NCI-H2171 treated with DMSO at 0.1 percent for 48 hours (cell line): ENCODE results near the gene EIF5.

Source experiments
- DNase-seq: peaks from one replicate; lab custom pipeline; 2025; lab: John Stamatoyannopoulos, UW

The EIF5 gene

DNA sequence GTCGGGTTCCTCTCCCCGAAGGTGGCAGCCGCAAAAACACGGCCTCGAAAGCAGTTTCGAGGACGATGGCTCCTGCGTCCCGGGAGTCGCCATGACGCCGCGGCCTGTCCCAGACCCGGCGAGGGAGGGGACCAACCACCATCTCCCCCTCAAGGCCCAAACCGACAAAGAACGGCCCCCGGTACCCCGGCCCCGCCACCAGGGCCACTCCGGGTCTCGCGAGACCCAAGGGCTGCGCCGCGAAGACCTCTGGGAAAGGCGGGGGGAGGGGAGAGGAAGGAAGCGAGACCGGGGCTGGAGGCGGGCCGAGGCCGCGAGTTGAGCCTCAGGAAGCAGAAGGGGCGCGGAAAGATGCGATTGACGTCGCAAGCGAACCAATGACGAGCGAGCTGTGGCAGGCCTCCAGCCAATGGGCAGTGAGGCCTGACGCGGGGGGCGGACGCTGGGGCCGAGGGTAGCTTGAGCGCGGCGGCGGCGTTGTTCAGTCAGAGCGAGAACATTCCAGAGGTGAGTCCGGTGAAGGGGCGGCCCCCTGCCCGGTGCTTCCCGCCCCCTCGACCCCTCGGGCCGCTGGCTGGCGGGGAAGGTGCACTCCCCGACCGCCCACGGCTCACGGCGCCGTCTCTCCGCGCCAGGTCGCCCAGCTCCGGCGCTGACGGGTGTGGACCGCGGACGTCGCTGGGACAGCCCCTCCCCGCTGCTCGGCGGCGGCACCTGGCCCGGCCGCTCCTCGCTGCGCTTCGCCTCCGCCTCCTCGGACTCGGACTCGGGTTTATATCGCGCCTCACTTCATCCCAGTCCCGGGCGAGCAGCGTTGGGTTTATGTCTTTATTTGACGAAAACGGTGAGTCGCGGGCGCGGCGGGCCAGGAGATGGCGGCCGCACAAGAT is at the start of gene EIF5:
Gene EIF5, plus strand, starts transcription at position 484 of the 890 bp plus-strand sequence. CDS start 1,624 bp downstream, outside the sequence.
- peak; percentile 98 for DNase-seq

DNA sequence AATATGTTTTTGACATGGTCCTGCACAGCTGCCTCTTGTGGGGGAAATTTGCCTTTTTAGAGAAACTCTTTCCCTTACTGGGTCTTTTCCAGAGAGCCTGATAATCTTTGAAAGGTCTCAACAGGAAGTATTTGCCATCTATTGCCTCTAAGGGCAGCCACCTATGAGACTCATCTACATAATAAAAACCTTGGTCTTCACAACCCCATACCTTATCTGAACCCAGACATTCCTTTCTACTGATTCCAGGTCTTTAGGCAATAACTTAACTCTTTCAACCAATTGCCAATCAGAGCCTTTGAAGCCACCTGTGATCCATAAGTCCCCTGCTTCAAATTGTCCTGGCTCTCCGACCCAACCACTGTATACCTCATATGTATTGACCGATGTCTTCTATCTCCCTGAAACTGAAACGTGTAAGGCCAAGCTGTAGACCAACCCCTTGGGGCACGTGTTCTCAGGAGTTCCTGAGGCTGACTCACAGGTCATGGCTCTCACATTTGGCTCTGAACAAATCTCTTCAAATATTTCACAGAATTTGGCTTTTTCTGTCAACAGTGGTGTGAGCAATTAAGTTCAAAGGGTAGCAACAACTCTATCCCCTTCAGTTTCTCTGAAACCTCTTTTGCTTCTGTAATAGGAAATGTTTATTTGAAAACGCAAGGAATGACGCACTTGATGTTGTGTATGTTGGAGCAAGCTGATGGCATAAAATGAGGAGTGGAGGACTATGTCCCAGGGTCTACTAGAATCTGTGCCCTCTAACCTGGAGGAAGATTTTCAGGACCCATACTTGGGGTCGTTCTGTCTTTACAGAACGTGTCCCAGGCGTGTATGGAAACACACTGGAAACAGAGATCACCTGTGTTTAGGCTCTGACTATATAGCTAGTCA is 49.2 kb upstream of the EIF5 start:
- DNase-seq = no peak

DNA sequence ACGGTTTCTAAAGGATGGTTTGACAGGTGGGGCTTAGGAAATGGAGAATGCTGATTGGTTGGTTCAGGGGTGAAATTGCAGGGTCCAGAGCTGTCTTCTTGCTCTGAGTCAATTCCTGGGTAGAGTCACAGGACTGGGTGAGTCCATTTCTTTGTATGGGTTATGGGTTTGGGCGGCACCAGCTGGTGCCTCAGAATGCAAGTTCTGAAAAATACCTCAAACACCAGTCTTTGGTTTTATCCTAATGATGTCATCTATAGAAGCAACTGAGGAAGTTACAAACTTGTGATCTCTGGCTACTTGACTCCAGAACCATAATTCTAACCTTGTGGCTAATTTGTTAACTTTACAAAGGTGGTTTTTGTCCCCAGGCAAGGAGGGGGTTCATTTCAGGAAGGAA is 47.6 kb upstream of the EIF5 start:
- no peak for DNase-seq

DNA sequence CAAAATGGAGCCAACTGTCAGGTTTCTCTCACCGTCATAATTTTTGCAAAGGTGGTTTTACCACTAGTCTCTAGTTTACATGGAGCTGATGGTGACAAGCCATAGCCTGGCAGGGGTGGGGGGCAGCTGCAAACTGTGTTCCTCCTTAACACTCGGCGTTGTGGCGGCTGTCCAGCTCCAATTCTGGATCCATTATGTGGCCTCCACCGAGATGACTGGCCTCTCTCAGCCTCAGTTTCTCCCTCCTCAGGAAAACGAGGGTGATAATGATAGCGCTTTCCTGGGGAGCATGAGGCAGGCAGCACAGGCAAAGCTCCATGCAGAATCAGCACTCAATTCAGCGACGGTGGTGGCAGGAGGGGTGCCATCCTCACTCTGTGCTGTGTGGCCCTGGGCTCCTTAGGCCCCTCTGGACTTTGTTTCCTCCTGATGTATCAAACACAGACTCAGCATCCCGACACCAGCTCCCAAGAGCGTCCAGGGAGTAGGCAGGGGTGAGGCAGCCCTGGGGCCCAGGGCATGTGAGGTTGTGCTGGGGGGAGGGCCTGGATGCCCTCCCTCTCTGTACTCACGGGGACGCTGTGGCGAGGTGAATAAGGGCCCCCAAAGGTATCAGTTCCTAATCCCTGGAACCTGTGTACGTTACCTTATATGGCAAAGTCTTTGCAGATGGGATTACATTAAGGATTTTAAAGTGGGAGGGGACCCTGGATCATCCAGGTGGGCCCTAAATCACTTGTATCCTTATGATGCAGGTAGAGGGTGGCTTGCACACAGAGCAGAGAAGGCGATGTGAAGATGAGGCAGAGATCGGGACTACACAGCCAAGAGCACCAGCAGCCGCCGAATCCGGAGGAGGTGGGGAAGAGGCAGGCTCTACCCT is 46.8 kb upstream of the EIF5 start:
- no peak for DNase-seq

DNA sequence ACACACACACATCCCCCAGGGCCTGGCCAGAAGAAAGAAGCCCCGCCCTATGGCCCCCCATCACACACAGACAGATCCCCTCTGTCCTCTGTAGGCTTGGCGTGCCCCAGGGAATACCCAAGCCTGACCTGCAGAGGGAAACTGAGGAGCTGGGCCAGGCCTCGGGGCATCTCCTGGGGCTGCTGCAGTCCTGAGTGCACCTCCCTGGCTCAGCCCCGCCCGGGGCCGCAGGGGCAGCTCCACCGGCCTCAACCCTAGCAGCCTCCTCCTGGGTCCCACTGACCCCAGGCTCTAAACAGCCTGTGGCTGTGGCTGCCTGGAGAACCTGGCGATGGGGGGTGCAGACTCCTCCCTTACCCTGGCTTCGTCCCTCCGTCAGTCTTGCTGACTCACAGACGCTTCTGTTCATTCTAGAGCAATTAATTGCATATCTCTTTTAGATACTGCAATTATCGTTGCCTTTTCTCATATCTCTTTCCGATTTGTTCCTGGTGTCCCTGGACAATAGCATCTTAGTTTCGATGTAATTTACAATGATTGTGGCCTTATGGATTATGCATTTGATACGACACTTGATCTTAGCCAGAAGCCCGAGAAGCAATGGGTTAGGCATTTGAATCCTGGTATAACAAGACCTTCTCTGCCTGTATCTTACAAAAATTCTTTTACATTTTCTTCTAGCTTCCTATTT is 45.8 kb upstream of the EIF5 start:
- no peak for DNase-seq

DNA sequence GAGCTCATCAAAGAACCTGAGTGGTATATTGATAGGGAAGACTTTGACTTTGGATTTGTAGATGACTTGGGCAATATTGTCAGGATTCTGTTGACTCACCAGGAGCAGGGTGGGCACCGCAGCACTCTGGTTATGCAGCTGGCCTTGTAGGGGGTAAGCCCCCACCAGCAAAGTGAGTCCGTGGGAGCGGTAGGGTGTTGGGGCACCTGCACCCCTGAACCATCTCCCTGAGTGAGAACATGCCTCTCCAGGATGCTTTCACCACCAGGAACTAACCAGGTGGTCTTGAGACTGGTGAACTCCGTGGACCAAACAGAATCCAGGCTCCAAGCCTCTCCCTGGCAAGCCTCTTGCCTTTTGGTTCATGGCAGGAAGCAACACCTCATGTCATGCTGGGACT is 44.0 kb upstream of the EIF5 start:
- no peak for DNase-seq

DNA sequence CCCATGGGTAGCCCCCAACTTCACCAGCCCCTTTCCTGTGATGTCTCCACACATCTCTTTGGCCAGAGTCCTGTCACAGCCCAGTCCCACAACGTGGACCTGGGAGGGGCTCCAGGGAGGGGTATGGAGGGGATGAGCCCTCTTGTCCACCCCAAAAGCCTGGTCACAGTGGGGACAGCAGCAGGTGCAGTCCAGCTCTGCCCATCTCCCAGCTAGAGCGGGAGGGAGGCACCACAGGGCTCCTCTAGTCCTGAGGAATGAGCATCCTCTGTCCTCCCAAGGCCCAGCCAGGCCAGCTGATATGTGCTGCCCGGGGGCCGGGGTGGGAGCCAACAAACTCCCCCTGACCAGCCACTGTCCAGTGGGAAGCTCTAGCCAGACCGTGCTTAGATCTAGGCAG is 43.5 kb upstream of the EIF5 start:
- DNase-seq = no peak

DNA sequence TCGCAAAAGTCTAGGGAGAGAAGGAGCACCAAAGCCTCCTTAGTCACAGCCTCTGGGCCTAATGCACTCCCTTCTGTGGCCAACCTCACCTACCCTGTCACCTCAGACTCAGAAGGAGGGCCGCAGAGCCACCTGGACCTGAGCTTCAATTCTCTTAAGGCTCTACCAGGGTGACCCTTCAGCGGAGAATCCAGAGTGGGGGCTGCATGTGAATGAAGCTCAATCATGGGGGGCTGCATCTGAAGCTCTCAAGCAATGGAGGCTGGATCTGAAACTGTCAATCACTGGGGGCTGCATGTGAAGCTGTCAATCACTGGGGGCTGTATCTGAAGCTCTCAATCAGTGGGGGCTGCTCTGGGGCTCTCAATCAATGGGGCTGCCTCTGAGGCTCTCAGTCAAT is 43.1 kb upstream of the EIF5 start:
- DNase-seq = no peak

DNA sequence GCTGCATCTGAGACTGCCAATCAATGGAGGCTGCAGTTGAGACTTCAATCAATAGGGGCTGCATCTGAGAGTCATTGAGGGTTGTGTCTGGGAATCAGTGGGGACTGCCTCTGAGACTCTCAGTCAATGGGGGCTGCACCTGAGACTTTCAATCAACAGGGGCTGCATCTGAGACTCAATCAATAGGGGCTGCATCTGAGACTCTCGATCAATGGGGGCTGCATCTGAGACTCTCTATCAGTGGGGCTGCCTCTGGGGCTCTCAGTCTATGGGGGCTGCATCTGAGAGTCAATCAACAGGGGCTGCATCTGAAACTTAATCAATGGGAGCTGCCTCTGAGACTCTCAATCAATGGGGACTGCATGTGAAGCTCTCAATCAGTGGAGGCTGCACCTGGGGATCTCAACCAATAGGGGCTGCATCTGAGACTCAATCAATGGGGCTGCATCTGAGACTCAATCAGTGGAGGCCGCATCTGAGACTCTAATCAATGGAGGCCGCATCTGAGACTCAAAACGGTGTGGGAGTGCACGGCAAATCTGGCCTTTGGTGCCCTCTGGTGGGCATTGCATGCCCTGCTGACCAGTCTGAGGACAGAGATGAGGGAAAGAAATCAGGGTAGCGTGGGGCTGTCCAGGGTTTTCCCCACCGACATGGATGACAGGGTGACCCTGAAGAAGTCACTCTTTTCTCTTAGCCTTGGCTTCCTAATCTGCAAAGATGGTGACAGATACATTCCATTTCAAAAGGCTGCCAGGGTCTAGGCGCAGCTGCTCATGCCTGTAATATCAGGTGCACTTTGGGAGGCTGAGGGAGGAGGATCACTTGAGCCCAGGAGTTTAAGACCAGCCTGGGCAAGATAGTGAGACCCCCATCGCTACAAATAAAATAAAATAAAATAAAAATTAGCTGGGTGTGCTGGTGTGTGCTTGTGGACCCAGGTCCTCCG is 41.3 kb upstream of the EIF5 start:
- peak; percentile 68 for DNase-seq

DNA sequence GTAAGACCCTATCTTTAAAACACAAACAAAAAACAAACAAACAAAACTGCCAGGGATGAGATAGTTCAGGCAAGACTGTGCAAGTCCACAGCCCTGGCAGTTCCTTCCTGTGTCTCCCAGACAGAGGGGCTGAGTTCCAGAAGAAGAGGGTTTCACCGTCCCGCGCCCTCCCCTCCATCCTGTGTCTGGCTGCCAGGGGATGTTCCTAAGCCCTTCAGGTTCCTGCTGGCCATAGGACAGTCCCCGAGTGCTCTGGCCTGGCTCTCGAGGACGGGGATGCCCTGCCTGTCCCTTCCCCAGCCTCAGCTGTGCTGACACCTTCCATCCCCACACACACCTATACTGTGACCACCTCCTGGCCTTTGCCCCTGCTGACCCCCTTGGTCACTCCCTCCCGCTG is 40.6 kb upstream of the EIF5 start:
- no peak for DNase-seq

DNA sequence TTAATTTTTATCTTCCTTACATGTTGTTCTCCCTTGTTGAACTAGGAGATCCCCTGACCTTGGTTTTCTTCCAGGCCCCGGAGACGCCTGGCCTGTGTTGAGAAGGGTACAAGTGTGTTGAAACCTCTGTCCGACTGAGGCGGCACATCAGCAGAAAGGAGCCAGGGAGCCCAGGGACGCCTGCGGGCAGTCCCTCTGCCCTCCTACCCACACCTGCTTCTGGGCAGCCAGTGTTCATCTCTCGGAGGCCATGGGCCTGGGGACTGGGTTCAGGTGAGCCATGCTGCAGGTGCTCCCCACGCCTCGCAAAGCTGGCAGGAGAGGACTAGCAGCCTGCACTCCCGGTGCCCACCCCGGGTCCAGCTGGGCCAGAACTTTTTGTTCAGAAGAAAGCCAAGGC is 39.9 kb upstream of the EIF5 start:
- no peak for DNase-seq

DNA sequence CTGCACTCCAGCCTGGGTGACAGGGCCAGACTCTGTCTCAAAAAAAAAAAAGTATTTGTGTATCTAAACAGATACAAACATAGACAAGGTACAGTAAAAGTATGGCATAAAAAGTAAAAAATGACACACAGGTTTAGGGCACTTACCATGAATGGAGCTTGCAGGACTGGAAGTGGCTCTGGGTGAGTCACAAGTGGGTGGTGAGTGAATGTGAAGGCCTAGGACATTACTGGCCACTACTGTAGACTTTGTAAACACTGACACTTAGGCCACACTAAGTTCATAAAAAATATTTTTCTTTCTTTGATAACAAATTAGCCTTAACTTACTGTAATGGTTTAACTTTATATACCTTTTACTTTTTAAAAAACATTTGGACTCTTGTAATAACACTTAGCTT is 38.0 kb upstream of the EIF5 start:
- no peak for DNase-seq

DNA sequence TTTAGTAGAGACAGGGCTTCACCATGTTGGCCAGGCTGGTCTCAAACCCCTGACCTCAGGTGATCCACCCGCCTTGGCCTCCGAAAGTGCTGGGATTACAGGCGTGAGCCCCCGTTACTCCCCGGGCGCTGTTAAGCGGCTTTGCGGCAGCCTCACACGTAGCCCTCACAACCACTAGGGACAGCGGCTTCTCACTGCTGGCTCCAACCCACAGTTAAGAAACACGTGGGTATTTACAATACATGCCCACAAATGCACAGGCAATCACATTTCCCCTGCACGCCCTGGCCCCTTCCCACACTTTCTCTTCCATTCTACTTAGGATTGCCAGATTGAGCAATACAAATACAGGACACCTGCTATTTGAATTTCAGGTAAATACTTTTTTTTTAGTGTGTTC is 37.0 kb upstream of the EIF5 start:
- DNase-seq = no peak

DNA sequence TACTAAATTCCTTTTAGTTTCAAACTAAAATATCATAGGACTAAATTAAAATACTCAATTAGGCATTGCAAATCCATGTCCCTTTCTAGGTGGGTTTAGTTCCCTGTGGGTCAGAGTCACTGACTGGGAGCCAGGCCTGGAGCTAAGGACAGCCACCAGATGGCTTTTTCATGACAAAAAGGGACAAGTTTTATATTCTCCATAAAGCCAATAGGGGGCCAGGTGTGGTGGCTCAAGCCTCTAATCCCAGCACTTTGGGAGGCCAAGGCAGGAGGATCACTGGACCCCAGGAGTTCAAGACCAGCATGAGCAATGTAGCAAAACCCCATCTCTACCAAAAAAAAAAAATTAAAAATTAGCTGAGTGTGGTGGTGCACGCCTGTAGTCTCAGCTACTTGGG is 35.4 kb upstream of the EIF5 start:
- DNase-seq = no peak

DNA sequence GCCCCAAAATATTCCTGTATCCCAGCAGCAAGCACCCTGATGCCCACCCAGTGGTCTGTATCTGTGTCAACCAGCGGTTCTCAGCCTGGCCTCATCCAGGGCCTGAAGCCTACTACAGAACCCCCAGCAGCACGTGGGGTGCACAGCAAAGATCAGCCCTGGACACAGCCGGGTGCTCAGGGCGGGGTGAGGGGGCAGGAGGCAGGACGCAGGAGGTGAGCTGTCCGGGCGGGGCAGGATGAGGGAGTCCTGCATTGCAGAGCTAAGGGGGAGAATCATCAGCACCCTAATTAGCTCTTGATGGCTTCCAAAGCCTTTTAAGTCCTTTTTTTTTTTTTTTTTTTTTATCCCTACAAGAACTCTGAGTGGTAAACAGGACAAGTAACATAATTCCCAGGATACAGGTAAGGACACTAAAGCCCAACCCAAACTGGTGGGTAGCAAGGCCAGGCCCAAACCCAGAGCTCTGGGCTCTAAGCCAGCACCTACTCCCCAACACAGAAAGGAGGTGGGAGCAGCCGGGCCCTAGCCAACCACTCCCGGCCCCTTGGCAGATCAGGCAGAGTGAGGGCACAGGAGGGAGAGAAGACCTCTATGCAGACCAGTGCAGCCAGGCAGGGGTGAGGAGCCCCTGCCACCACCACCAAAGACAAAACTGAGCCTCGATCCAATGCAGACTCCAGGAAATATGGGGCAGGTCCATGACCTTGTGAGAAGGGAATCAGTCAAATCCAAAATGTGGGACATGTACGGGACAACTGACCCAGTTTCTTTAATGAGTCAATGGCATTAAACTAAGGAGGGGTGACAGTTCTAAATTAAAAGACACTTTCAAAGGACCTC is 32.3 kb upstream of the EIF5 start:
- DNase-seq = no peak

DNA sequence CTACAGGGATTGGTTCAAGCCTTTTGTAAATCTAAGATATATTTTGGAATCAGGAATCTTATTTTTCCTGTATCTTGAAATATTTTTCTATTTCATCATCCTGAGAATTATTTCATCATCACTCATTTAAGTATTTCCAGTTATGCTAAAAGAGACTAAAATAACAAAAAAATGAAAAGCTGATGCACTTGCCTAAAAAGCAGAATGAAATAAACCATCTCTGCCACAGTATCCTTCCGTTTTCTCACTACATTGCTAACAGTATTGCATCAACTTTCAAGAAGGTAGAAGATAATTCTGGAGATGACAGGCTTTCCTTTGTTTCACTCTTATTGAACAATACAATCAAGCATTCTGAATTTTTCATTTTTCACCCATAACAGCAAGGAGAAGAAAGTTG is 31.1 kb upstream of the EIF5 start:
- no peak for DNase-seq

DNA sequence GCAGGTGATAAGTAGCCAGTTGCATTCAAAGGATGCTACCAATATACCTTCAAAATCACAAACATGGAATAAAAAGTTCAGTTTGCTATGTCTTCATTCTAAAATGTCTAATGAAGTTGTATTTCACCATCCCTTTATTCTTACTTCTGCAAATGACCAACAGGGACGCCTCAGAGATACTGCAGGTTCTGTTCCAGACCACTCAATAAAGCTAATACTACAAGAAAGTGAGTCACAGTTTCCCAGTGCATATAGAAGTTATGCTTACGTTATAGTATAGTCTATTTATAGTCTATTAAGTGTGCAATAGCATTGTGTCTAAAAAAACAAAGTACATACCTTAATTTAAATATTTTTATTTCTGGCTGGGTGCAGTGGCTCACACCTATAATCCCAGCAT is 29.3 kb upstream of the EIF5 start:
- DNase-seq = no peak

DNA sequence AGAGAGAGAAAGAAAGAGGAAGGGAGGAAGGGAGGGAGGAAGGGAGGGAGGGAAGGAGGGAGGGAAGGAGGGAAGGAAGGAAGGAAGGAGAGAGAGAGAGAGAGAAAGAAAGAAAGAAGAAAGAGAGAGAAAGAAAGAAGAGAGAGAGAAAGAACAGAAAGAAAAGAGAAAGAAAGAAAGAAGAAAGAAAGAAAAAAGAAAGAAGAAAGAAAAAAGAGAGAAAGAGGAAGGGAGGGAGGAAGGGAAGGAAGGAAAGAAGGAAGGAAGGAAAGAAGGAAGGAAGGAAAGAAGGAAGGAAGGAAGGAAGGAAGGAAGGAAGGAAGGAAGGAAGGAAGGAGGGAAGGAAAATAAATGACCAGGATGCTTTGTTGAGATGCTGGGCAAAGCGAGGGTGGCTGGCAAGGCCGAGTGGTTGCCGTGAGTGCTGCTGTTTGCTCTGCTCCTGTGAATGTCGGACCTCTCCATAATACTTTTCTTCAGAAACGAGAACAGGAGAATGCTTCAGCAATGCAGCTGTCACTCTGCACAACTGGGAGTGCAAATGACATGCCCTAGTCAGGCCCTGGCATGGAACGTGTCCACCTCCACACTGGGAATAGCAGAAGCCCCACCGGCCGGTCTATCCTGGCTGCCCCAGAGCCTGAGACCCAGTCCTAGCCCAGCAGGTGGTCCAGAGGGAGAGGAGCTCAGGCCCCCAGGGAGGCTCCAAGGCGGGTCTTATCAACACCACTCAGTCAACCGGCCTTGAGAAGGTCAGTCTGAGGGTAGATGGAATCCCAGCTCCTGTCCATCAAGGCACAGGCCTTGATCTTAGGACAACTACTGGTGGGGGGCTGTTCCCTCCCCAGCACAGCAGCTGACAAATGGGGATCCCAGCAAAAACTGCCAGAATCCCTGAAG is 25.1 kb upstream of the EIF5 start:
- no peak for DNase-seq
